ENCODE data around the gene NAT14. TPM values are rescaled to one million over a fixed set of nuclear protein-coding genes. Genes with fewer than 3 reads are reported as not detected.

Gene NAT14
- polyA plus RNA-seq, 1 of the 3 experiments (the other 2 are of a cell fraction), result 89.9 TPM

- Histone ChIP-seq H3F3A (replicated peaks; ENCODE audit: insufficient read depth) (peaks cover 14% of the 10 kb centered on the region), H3K9me2 (no peaks in the 10 kb centered on the region), H3K36me3 (replicated peaks in 1 of 2; ENCODE audit: control insufficient read depth in 1 of 2, insufficient read depth in 2 of 2, low read length in 1 of 2) (no peaks in the 10 kb centered on the region), H3K4me3 (ENCODE audit: low read depth in 2 of 2, low read length in 1 of 2) (no peak overlapping the region), H3K9ac (no peak overlapping the region), H2AFZ (ENCODE audit: low read depth) (no peak overlapping the region), H3K27me3 (ENCODE audit: insufficient read depth) (no peaks in the 10 kb centered on the region), H3K27ac (ENCODE audit: low read depth in 2 of 2, low read length in 1 of 2) (no peak overlapping the region), H3K9me3 (no peaks in the 10 kb centered on the region), H3K4me2 (no peak overlapping the region), H4K20me1 (ENCODE audit: insufficient read depth) (no peaks in the 10 kb centered on the region), H3K4me1 (ENCODE audit: control insufficient read depth in 1 of 2, insufficient read depth in 2 of 2, low read depth in 1 of 2, low read length in 1 of 2) (peaks cover 6 to 46% of the 10 kb centered on the region in 2 experiments; a peak in 3 of 4 replicates), H3K79me2 (ENCODE audit: insufficient read depth) (no peaks in the 10 kb centered on the region)
- WGBS (ENCODE audit: low lambda C conversion rate), result 53% methylated on average over 12 of the region's 12 CpGs
- TF ChIP-seq MEF2A (IDR thresholded peaks at IDR 0.05; ENCODE audit: borderline replicate concordance, low read depth) (no peak), SMC3 (IDR thresholded peaks at IDR 0.05; ENCODE audit: low read depth, low read length) (no peak), IRF3 (IDR thresholded peaks at IDR 0.05; ENCODE audit: low read depth, low read length) (no peak), RCOR1 (IDR thresholded peaks at IDR 0.05; ENCODE audit: low read length) (no peak), FOXM1 (IDR thresholded peaks at IDR 0.05; ENCODE audit: low read depth) (no peak), RFX5 (IDR thresholded peaks at IDR 0.05; ENCODE audit: low read length) (no peak)
- POLR2A ChIA-PET, result interaction anchor here (1.1 kb wide), 1 partner anchor 18 kb away, joined by 3 read pairs; no protein-coding TSS in a partner anchor
- DNase-seq, result no peak
- CTCF ChIA-PET, result interaction anchor here (6.3 to 15.1 kb wide), 2 partner anchors 12 to 25 kb away, joined by 31 to 162 read pairs; no protein-coding TSS in a partner anchor
Measured at GRCh38 chr19:55492362-55492944, 7.5 kb downstream of the NAT14 start.

GRCh38 chr19:55493052-55493644 is 8.2 kb downstream of the NAT14 start:
- no peak overlapping the region for H3K9ac ChIP-seq
- peak overlapping the region in 1 of 2 experiments; percentile 25; a peak in 1 of 4 replicates for H3K27ac ChIP-seq (ENCODE audit: low read depth in 2 of 2, low read length in 1 of 2)
- H3K4me1 ChIP-seq (ENCODE audit: control insufficient read depth in 1 of 2, insufficient read depth in 2 of 2, low read depth in 1 of 2, low read length in 1 of 2), result peaks cover 0 to 39% of the 10 kb centered on the region in 2 experiments; a peak in 1 of 4 replicates
- H3K9me3 ChIP-seq, result no peaks in the 10 kb centered on the region
- H2AFZ ChIP-seq (ENCODE audit: low read depth), result peak overlapping the region; percentile 23; the same call in 1 of the 2 replicates
- TF ChIP-seq PBX3 (IDR thresholded peaks at IDR 0.05) (no peak), YY1 (IDR thresholded peaks at IDR 0.05; ENCODE audit: low read depth) (no peak), EP300 (IDR thresholded peaks at IDR 0.05; ENCODE audit: borderline replicate concordance in 1 of 2, low read depth in 1 of 2, low read length in 1 of 2) (no peak), CTCF (IDR thresholded peaks at IDR 0.05) (no peak), JUND (IDR thresholded peaks at IDR 0.05) (no peak), MXI1 (IDR thresholded peaks at IDR 0.05; ENCODE audit: low read depth, low read length) (no peak), CHD2 (IDR thresholded peaks at IDR 0.05; ENCODE audit: low read length, partially characterized antibody) (no peak), RFX5 (IDR thresholded peaks at IDR 0.05; ENCODE audit: low read length) (no peak), SMC3 (IDR thresholded peaks at IDR 0.05; ENCODE audit: low read depth, low read length) (no peak)
- ChIA-PET POLR2A (interaction anchor here (0.7 to 1.1 kb wide), 2 partner anchors 16 to 17 kb away, joined by 3 read pairs; no protein-coding TSS in a partner anchor), CTCF (interaction anchor here (6.3 to 15.1 kb wide), 2 partner anchors 12 to 25 kb away, joined by 31 to 162 read pairs; no protein-coding TSS in a partner anchor)
- WGBS (ENCODE audit: low lambda C conversion rate), result 69% methylated on average over 17 of the region's 18 CpGs
- H3K36me3 ChIP-seq (replicated peaks in 1 of 2; ENCODE audit: control insufficient read depth in 1 of 2, insufficient read depth in 2 of 2, low read length in 1 of 2), result no peaks in the 10 kb centered on the region
- H3K79me2 ChIP-seq (ENCODE audit: insufficient read depth), result no peaks in the 10 kb centered on the region
- peak overlapping the region; percentile 34; the same call in 1 of the 2 replicates for H3K4me2 ChIP-seq
- peaks cover 10% of the 10 kb centered on the region for H3F3A ChIP-seq (replicated peaks; ENCODE audit: insufficient read depth)
- no peaks in the 10 kb centered on the region for H3K9me2 ChIP-seq
- H4K20me1 ChIP-seq (ENCODE audit: insufficient read depth), result no peaks in the 10 kb centered on the region
- no peaks in the 10 kb centered on the region for H3K27me3 ChIP-seq (ENCODE audit: insufficient read depth)
- DNase-seq, result no peak
- H3K4me3 ChIP-seq (ENCODE audit: low read depth in 2 of 2, low read length in 1 of 2), result no peak overlapping the region

Data from SK-N-SH (cell line).